ENCODE data around the gene STXBP5. TPM values are rescaled to one million over a fixed set of nuclear protein-coding genes. Genes with fewer than 3 reads are reported as not detected.

Gene STXBP5
- total and polyA plus RNA-seq, 4 donors, result 1.9 to 8.9 (median 4.8) TPM

DNA sequence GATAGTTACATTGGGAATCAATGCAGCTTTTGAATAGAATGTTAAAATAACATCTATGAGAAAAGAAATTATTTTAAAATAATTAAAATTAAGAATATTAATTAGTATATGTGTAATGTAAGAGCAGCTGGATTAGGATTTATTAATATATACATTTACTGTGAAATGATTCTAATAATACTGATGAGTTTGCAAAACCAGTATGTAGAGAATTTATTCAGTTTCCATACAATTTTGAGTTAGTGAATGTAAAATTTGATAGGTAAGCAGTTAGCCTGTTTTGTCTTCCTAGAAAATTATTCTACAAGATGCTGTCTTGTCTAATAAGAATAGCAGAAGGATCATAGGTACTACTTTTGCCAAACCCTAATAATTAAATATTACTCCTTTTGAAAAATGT, 70.6 kb downstream of the STXBP5 start (continued):
- TF ChIP-seq REST (IDR thresholded peaks at IDR 0.05) (no peak), EGR1 (IDR thresholded peaks at IDR 0.05; ENCODE audit: low read depth in 2 of 2) (no peak)

DNA sequence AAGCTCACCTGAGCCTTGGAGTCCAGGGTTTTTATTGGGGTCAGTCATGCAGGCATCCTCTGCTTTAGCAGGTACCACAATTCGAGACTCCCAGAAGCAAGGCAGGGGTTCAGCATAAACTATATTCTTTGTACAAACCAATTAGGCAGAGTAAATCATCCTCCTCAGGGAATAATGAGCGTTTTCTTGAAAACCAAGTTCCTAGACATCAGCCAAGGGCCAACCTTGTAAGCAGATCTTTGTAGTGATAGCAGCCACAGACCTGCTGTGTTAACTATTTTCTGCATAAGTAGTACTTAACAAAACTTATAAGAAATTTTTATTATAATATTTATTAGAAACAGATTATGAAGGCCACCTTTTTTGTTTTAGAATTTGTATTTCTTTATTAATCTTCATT, 74.7 kb downstream of the STXBP5 start:
- no peak overlapping the region for H3K9ac ChIP-seq (ENCODE audit: low read depth in 1 of 2, low read length in 2 of 2)
- no peaks in the 10 kb centered on the region for H3K4me1 ChIP-seq (ENCODE audit: control insufficient read depth in 4 of 4, insufficient read depth in 4 of 4, low read length in 3 of 4)
- no peak overlapping the region for H3K4me3 ChIP-seq (ENCODE audit: low read depth in 1 of 3, low read length in 3 of 3)
- H3K36me3 ChIP-seq (ENCODE audit: control insufficient read depth in 4 of 4, insufficient read depth in 3 of 4, low read depth in 1 of 4, low read length in 3 of 4), result peaks cover 0 to 3% (median 0%) of the 10 kb centered on the region in 4 donors
- no peak overlapping the region for H3K27ac ChIP-seq (ENCODE audit: low read depth in 1 of 2, low read length in 2 of 2)
- 96% methylated on average over 2 of the region's 2 CpGs for WGBS
- no peaks in the 10 kb centered on the region for H3K9me3 ChIP-seq (ENCODE audit: control insufficient read depth in 4 of 4, low read length in 3 of 4)
- no peaks in the 10 kb centered on the region for H3K27me3 ChIP-seq (ENCODE audit: control insufficient read depth in 4 of 4, insufficient read depth in 4 of 4, low read length in 3 of 4)
- DNase-seq (ENCODE audit: low spot score), result no peak
- TF ChIP-seq GABPA (IDR thresholded peaks at IDR 0.05 in 1 of 2, conservative IDR thresholded peaks at IDR 0.05 in 1 of 2), result no peak
- no peak for TF ChIP-seq ATF3 (IDR thresholded peaks at IDR 0.05)
- TF ChIP-seq NR2F2 (IDR thresholded peaks at IDR 0.05), result no peak
- no peak for TF ChIP-seq RAD21 (IDR thresholded peaks at IDR 0.05)
- no peak for TF ChIP-seq EGR1 (IDR thresholded peaks at IDR 0.05; ENCODE audit: low read depth in 2 of 2)
- TF ChIP-seq, protein P1, sequence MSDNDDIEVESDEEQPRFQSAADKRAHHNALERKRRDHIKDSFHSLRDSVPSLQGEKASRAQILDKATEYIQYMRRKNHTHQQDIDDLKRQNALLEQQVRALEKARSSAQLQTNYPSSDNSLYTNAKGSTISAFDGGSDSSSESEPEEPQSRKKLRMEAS (IDR thresholded peaks at IDR 0.05), result no peak
- TF ChIP-seq JUND (IDR thresholded peaks at IDR 0.05), result no peak
- no peak for TF ChIP-seq HNF4G (IDR thresholded peaks at IDR 0.05)
- no peak for TF ChIP-seq YY1 (IDR thresholded peaks at IDR 0.05)
- TF ChIP-seq FOXA1 (IDR thresholded peaks at IDR 0.05), result no peak
- TF ChIP-seq REST (IDR thresholded peaks at IDR 0.05), result no peak
- TF ChIP-seq FOXA2 (IDR thresholded peaks at IDR 0.05), result no peak
- no peak for TF ChIP-seq SP1 (IDR thresholded peaks at IDR 0.05)
- TF ChIP-seq HNF4A (conservative IDR thresholded peaks at IDR 0.05), result no peak
- TF ChIP-seq, protein P2, sequence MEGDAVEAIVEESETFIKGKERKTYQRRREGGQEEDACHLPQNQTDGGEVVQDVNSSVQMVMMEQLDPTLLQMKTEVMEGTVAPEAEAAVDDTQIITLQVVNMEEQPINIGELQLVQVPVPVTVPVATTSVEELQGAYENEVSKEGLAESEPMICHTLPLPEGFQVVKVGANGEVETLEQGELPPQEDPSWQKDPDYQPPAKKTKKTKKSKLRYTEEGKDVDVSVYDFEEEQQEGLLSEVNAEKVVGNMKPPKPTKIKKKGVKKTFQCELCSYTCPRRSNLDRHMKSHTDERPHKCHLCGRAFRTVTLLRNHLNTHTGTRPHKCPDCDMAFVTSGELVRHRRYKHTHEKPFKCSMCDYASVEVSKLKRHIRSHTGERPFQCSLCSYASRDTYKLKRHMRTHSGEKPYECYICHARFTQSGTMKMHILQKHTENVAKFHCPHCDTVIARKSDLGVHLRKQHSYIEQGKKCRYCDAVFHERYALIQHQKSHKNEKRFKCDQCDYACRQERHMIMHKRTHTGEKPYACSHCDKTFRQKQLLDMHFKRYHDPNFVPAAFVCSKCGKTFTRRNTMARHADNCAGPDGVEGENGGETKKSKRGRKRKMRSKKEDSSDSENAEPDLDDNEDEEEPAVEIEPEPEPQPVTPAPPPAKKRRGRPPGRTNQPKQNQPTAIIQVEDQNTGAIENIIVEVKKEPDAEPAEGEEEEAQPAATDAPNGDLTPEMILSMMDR (IDR thresholded peaks at IDR 0.05; ENCODE audit: low read depth, low read length, missing input control), result no peak
- TF ChIP-seq ZBTB33 (IDR thresholded peaks at IDR 0.05), result no peak
- TF ChIP-seq TAF1 (conservative IDR thresholded peaks at IDR 0.05), result no peak

All from liver (tissue), 9 donors.